NCI-H128 (cell line): ENCODE measurements around the gene CAMK1G.
A peak's percentile ranks its signal among the peaks of the same experiment; 100 is the strongest.

ENCODE experiments used
- DNase-seq: peaks from one replicate; lab custom pipeline; 2025; ENCODE audit not compliant: unreplicated experiment; lab: John Stamatoyannopoulos, UW

The CAMK1G gene

GRCh38 chr1:209633335-209633997 is 50.0 kb downstream of the CAMK1G start:
- no peak for DNase-seq

- DNase-seq, result no peak
Measured at GRCh38 chr1:209634005-209634737, 50.7 kb downstream of the CAMK1G start.

GRCh38 chr1:209635850-209636249 is 52.3 kb downstream of the CAMK1G start:
- DNase-seq, result no peak

- DNase-seq, result no peak
Measured at GRCh38 chr1:209641832-209642172, 58.3 kb downstream of the CAMK1G start.

GRCh38 chr1:209642816-209643215 is 59.3 kb downstream of the CAMK1G start:
- DNase-seq, result no peak

GRCh38 chr1:209643285-209644020 is 59.9 kb downstream of the CAMK1G start:
- DNase-seq, result no peak

- DNase-seq, result no peak
Measured at GRCh38 chr1:209645574-209646452, 62.3 kb downstream of the CAMK1G start.

- DNase-seq, result no peak
Measured at GRCh38 chr1:209646558-209646957, 63.0 kb downstream of the CAMK1G start.

- DNase-seq, result no peak
Measured at GRCh38 chr1:209647156-209647555, 63.6 kb downstream of the CAMK1G start.

- no peak for DNase-seq
Measured at GRCh38 chr1:209648346-209648745, 64.8 kb downstream of the CAMK1G start.

GRCh38 chr1:209648931-209649776 is 65.6 kb downstream of the CAMK1G start:
- DNase-seq, result no peak

- no peak for DNase-seq
Measured at GRCh38 chr1:209650454-209650853, 66.9 kb downstream of the CAMK1G start.

- no peak for DNase-seq
Measured at GRCh38 chr1:209651138-209651587, 67.6 kb downstream of the CAMK1G start.

GRCh38 chr1:209652121-209652735 is 68.7 kb downstream of the CAMK1G start, which contains the start of gene LAMB3:
TSS of gene LAMB3 (minus strand) at chr1:209652425. CDS start at chr1:209650944, 1,481 bp downstream.
- no peak for DNase-seq

GRCh38 chr1:209652873-209653401 is 69.4 kb downstream of the CAMK1G start:
- DNase-seq, result peak; percentile 80

- no peak for DNase-seq
Measured at GRCh38 chr1:209653915-209654351, 70.4 kb downstream of the CAMK1G start.

- no peak for DNase-seq
Measured at GRCh38 chr1:209655411-209656231, 72.1 kb downstream of the CAMK1G start.

GRCh38 chr1:209657140-209657879 is 73.8 kb downstream of the CAMK1G start:
- no peak for DNase-seq
